HG03520 (cell line): ENCODE measurements around the gene RHBG.

ENCODE experiments used
- ATAC-seq: cut with Tn5 transposase; IDR thresholded peaks from one replicate; pipeline ENCODE4 v1.9.1; 2021; ENCODE audit warnings: mild to moderate bottlenecking, moderate library complexity; ENCODE audit not compliant: unreplicated experiment

The RHBG gene

DNA sequence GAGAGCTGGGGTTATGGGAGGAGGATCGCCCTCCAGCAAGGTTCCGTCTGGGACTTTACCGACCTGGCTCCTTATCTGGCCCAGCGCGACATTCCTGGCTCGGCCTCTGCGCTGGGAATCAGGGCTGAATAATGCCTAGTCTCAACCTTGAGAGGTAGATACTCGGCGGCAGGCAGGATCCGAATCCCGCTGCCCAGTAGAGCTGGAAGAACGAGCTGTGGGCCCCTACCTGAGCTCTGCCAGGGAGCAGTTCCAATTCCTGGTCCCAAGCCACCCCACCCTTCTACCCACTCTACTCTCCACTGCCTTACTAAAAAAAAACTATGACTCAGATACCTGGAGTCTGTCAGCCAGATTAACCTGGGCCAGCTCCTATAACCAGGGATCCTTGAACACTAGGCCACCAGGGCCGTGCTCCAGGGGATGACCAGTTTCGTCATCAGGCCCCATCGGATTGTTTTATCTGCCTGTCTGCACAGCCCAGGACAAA, 53.6 kb downstream of the RHBG start:
- ATAC-seq = no peak

DNA sequence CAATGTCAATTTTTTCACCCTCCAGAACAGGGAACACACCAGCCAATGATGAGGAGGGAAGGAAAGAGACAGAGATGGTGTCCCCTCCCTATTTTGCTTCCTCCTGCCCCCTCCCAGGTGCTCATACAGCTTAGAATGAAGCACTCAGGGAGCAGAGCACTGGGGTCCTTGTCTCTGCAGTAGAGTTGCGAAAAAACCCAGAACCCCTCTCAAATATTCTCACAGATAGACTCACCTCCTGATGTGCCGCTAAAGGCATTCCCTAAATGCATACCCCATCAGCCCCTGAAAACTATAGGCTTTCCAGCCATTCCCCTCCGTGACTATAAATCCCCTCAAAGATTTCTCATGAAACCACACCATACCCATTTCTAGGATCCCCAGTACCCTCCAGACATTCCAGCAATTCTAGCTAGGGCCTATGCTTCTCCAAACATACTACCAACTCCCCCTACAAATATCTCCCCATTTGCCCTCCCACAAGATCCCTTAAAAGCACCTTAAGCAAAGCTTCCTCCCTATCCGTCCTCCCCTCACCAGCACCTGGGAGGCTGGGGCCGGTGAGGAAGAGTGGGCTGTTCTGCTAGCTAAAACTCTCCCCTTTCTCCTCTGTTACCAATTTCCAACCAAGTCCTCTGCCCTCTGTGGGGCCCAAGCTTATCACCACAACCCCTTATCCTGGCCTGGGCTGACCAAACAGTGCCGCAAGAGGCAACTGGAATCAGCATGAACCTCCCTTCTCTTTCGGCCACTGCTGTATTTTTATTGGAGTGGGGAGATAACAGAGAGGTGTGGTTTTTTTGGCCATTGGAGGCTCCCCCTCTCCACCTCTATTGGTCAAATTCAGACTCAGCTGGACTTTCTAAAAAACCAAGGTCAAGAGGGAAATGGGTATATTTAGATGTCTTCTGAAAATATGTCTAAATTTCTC, 54.7 kb downstream of the RHBG start:
- no peak for ATAC-seq

DNA sequence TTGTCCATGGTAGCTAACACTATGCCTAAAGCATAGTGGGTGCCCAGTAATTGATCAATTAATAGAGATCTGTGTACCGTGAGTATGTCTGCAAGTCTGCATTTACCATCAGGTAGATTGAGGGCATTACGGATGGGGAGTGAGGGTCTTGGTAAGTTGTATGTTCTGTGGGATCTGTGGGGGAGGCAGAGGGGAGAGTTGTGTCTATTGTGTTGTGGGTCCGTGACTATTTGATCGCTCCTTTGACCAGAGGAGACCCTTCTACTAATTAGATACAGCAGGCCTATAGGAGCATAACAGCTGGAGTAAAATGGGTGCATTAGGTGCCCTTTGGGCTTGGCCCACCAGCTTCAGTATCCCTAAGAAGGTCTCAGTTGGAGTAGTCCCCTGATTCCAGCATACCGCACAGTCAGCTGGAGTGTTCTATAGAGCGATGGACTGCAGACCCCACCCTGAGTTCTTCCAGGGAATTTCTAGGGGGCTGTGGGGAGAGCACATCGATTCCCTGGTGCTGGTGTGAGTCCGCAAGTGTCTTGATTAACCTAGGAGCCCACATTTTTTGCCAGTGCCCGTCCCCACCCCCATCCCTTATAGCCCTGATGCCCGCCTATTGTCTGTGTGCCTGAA, 55.9 kb downstream of the RHBG start:
- ATAC-seq = no peak

GRCh38 chr1:156425943-156426342, 56.9 kb downstream of the RHBG start:
- no peak for ATAC-seq

GRCh38 chr1:156427957-156428356, 58.9 kb downstream of the RHBG start:
- ATAC-seq = no peak

DNA sequence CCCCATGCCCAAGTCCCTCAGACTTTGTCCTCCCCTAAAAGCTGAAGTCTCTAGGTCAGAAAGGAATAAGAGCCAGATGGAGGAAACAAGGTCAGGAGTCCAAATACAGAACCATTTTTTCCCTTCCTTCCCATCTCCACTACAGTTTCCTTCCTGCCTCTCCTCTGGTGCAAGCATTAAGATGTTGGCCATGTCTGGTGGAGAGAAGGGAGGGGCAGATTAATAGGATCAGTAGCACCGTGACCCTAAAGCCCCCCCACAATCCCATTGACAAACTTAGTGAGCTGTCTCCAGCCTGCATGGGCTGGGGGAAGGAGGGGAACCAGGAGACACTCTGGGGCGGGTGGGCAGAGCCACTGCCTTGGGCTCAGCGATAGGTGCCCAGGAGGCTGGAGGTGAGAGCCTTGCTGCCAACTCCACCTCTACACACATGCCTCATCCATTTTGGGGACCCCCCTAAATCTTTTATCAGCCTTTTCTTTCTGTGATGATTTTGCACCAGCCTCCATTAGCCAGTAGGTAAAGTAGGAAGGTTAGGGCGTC, 59.8 kb downstream of the RHBG start:
- ATAC-seq = no peak

GRCh38 chr1:156429313-156430060, 60.5 kb downstream of the RHBG start:
- no peak for ATAC-seq

DNA sequence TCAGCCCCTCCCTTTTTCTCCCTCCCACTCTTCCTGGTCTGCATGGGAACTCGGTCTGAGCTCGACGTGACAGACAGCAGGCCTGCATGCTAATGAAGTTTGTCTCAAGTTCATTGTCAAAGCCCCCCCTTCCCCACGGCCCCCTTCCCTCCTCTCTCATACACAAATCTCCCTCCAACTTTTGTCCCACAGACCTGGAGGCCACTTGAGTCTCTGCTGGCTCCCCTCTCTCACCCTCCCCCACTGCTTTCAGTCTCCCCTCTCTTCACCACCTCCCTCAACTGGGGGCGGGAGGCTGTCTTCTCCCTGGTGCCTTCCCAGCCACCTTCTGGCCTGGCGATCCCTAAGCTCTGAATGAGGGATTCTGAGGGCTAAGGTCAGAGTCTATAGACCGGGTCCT, 61.3 kb downstream of the RHBG start:
- no peak for ATAC-seq

DNA sequence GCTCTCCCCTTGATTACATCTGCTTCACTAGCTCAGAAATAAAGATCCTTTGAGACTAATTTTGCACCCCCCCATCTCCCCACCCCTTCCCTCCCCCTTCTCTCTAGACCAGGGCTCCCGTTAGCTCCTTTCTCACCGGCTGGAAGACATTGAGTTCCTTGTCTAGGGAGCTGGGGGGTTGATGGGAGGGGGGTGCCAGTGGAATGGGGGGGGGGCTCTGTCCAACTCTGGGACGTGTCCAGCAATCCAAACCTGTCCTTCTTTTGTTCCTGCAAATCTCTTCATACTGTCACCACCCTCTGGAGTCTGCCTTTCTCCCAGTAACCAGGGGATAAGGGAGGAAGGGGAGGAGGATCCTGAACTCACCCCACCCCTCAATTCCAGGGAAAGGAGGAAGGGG, 61.9 kb downstream of the RHBG start:
- ATAC-seq = no peak

DNA sequence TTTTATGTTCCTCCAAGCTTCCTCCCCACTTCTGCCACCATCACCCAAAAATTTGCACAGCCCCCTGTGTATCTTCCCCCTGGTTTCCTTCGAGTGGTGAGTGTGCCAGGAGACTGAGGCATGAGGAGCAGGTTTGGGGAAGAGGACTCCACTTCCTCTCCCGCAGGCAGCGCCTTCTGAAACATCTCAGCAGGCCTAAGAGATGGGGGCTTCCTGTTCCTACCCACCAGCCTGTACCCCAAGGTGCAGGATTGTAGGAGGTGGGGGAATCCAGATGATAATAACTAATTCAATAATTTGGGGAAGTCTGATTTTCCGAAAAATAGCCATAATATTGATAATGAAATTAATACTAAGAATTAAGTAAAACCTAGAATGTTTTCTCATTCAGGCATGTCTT, 62.4 kb downstream of the RHBG start:
- ATAC-seq = no peak

DNA sequence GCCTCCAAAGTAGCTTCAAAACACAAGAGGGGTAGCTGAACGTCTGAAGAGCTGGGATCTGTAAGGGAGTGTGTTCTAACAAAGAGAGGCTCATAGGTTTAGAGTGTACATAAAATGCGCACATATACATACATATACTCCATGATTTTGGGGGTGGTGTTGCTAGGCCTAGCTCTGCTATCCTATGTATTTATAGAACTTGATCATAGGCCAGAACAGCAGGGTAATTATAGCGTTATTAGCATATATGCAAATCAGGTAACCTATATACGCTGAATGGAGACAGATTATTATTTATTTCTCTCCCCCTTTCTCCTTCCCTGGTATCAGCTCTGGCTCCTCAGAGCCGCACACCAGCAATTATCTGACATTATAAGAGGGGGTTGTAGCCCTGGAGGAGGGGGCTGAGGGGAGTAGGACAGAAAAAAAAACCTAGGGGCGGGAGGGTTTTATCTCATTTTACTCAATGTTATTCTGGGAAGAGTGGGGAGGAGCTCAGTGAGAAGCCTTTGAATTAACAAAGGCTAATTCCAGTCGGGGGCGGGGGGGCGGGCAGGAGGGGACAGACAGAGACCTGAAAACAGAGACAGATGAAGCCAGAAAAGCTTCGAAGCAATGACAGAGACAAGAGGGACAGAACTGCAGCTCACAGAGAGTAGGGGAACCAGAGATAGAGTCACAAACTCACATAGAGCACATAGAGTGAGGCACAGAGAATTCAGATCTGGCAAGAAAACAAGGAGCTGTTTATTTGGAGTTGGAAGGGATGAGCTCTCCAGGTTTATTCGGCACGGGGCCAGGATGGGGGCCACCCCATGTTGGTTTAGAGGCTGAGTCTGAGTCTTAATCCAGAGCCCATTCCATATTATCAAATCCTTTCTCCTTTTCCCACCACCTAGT, 63.0 kb downstream of the RHBG start:
- ATAC-seq = no peak

- ATAC-seq = no peak
Measured at GRCh38 chr1:156432669-156433018, 63.6 kb downstream of the RHBG start.

DNA sequence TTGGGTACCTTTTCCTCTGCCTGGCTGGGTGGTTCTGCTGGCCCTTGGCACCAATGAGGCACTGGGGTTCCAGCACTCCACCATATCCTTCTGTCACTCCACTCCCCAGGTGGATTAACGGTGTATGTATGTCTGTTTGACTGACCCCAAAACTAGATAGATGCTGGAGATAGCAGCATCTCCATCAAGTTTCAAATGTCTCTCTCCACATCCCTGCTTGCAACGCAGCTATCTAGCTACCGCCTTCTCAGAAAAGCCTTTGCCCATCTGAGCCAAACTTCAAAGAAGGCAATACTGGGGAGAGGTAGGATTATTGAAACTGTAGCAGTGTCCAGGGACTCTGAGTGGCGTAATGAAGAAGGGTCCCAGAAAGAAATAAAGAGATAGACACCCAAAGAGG, 64.0 kb downstream of the RHBG start:
- ATAC-seq = no peak

- ATAC-seq = no peak
Measured at GRCh38 chr1:156433602-156434001, 64.6 kb downstream of the RHBG start.
